ENCODE data around the gene PNMA6E. TPM values are rescaled to one million over a fixed set of nuclear protein-coding genes. Genes with fewer than 3 reads are reported as not detected.

PNMA6E gene
- total RNA-seq, 4 donors from 2014 or later = not detected

- no peaks in the 10 kb centered on the region for H3K36me3 ChIP-seq
- TF ChIP-seq EP300 (IDR thresholded peaks at IDR 0.05) (no peak), CTCF (IDR thresholded peaks at IDR 0.05) (no peak), POLR2A (IDR thresholded peaks at IDR 0.05) (no peak)
- no peak for DNase-seq (ENCODE audit: low spot score in 2 of 2)
- H3K27ac ChIP-seq = no peak overlapping the region
- H3K4me1 ChIP-seq = no peaks in the 10 kb centered on the region
- WGBS, 2 donors = 73 to 91% methylated on average over 4 of the region's 4 CpGs
- H3K9me3 ChIP-seq = no peaks in the 10 kb centered on the region
- H3K27me3 ChIP-seq = no peaks in the 10 kb centered on the region
- H3K4me3 ChIP-seq = no peak overlapping the region
These were observed 35.5 kb downstream of the PNMA6E start for GRCh38 chrX:153365670-153366069.

GRCh38 chrX:153361781-153362397 lies 39.3 kb downstream of the PNMA6E start:
- 34 to 36% methylated on average over 2 of the region's 2 CpGs for WGBS, 2 donors
- no peak for DNase-seq (ENCODE audit: low spot score in 2 of 2)
- H3K27ac ChIP-seq = no peak overlapping the region
- no peak for TF ChIP-seq POLR2A (IDR thresholded peaks at IDR 0.05)
- no peak for TF ChIP-seq CTCF (IDR thresholded peaks at IDR 0.05)
- TF ChIP-seq EP300 (IDR thresholded peaks at IDR 0.05) = no peak
- no peaks in the 10 kb centered on the region for H3K36me3 ChIP-seq
- no peaks in the 10 kb centered on the region for H3K27me3 ChIP-seq
- no peaks in the 10 kb centered on the region for H3K4me1 ChIP-seq
- H3K4me3 ChIP-seq = no peak overlapping the region
- H3K9me3 ChIP-seq = no peaks in the 10 kb centered on the region

GRCh38 chrX:153357877-153358276 lies 43.3 kb downstream of the PNMA6E start:
- TF ChIP-seq POLR2A (IDR thresholded peaks at IDR 0.05) (no peak), EP300 (IDR thresholded peaks at IDR 0.05) (no peak), CTCF (IDR thresholded peaks at IDR 0.05) (no peak)
- H3K36me3 ChIP-seq = no peaks in the 10 kb centered on the region
- H3K4me3 ChIP-seq = no peak overlapping the region
- H3K27ac ChIP-seq = no peak overlapping the region
- no peaks in the 10 kb centered on the region for H3K9me3 ChIP-seq
- H3K4me1 ChIP-seq = no peaks in the 10 kb centered on the region
- 83 to 100% methylated on average over 1 of the region's 1 CpG for WGBS, 2 donors
- H3K27me3 ChIP-seq = no peaks in the 10 kb centered on the region
- DNase-seq (ENCODE audit: low spot score in 2 of 2) = no peak

GRCh38 chrX:153353416-153353815 lies 47.7 kb downstream of the PNMA6E start:
- Histone ChIP-seq H3K4me1 (no peaks in the 10 kb centered on the region), H3K36me3 (peaks cover 0 to 28% (median 0%) of the 10 kb centered on the region in 3 donors), H3K27ac (no peak overlapping the region), H3K4me3 (no peak overlapping the region), H3K9me3 (no peaks in the 10 kb centered on the region), H3K27me3 (no peaks in the 10 kb centered on the region)
- WGBS, 2 donors = 67 to 82% methylated on average over 7 to 9 of the region's 12 CpGs
- TF ChIP-seq EP300 (IDR thresholded peaks at IDR 0.05) (no peak), CTCF (IDR thresholded peaks at IDR 0.05) (no peak), POLR2A (IDR thresholded peaks at IDR 0.05) (no peak)
- no peak for DNase-seq (ENCODE audit: low spot score in 2 of 2)

GRCh38 chrX:153352858-153353257 lies 48.3 kb downstream of the PNMA6E start:
- 73 to 100% methylated on average over 1 to 3 of the region's 3 CpGs for WGBS, 2 donors
- DNase-seq (ENCODE audit: low spot score in 2 of 2) = no peak
- Histone ChIP-seq H3K36me3 (peaks cover 0 to 33% (median 0%) of the 10 kb centered on the region in 3 donors), H3K4me1 (no peaks in the 10 kb centered on the region), H3K27me3 (no peaks in the 10 kb centered on the region), H3K4me3 (no peak overlapping the region), H3K9me3 (no peaks in the 10 kb centered on the region), H3K27ac (no peak overlapping the region)
- TF ChIP-seq EP300 (IDR thresholded peaks at IDR 0.05) = no peak
